ENCODE measurements around the gene CNGA3. TPM values are rescaled to one million over a fixed set of nuclear protein-coding genes. Genes with fewer than 3 reads are reported as not detected.

The CNGA3 gene
- total RNA-seq, 1 donor from 2014 or later = not detected

GRCh38 chr2:98389251-98389605 is 43.0 kb downstream of the CNGA3 start:
- Mint-ChIP-seq H3K4me1 (no peaks in the 10 kb centered on the region), H3K4me3 (no peak overlapping the region), H3K27ac (no peak overlapping the region), H3K9me3 (no peaks in the 10 kb centered on the region), H3K36me3 (ENCODE audit: low read depth) (no peaks in the 10 kb centered on the region), H3K27me3 (peaks cover 14% of the 10 kb centered on the region)
- intact Hi-C loops (cut with micrococcal nuclease) = loop anchor here (10.0 kb wide), 1 partner anchor 394 kb away; the partner anchor contains the start of gene TMEM131
- CTCF ChIA-PET = no interaction called here
- DNase-seq = no peak
- ATAC-seq (ENCODE audit: low read depth) = no peak
- POLR2A ChIA-PET = no interaction called here
- TF ChIP-seq, protein P1, sequence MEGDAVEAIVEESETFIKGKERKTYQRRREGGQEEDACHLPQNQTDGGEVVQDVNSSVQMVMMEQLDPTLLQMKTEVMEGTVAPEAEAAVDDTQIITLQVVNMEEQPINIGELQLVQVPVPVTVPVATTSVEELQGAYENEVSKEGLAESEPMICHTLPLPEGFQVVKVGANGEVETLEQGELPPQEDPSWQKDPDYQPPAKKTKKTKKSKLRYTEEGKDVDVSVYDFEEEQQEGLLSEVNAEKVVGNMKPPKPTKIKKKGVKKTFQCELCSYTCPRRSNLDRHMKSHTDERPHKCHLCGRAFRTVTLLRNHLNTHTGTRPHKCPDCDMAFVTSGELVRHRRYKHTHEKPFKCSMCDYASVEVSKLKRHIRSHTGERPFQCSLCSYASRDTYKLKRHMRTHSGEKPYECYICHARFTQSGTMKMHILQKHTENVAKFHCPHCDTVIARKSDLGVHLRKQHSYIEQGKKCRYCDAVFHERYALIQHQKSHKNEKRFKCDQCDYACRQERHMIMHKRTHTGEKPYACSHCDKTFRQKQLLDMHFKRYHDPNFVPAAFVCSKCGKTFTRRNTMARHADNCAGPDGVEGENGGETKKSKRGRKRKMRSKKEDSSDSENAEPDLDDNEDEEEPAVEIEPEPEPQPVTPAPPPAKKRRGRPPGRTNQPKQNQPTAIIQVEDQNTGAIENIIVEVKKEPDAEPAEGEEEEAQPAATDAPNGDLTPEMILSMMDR (IDR thresholded peaks at IDR 0.05) = no peak

DNA sequence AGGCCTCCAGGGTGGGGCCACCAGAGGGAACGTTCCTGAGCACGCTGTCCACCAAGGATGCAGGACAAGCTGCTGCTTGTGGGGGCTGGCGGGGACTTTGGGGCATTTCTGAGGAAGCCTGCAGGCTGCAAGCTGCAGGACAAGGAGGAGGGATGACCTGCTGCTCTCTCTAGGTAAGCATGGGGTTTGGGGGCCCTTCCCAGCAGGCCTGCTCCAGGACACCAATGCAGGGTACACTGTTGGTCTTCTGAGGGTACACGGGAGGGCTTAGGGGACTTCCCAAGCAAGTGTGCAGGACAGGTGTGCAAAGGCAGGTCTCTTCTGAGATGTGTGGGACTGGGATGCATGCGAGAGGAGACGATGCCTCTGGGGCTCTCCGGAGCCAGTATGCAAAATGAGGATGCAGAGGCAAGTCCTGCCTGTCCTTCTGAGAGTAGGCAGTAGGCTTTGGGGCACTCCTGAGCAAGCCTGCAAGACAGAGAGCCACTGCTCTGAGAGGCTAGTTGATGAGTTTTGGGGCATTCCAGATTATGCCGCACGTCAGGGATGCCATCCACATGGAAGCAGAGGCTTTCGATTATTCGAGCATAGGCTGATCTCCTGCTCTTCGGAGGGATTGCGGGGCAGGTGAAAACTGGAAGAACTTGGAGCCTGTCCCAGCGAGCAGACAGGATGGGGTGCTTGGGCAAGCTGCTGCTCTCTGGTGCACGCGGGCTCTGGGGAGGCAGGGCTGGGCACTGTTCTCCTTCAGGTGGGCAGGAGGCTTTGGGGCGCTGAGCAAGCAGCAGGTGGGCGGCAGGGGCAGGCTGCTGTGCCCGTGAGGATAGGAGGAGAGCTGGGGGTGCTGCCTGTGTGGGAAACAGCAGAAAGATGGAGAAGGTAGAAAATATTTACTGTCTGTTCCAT is 44.6 kb downstream of the CNGA3 start:
- H3K4me1 Mint-ChIP-seq = no peaks in the 10 kb centered on the region
- no peaks in the 10 kb centered on the region for H3K36me3 Mint-ChIP-seq (ENCODE audit: low read depth)
- TF ChIP-seq, protein P1 (IDR thresholded peaks at IDR 0.05) = no peak
- peaks cover 14% of the 10 kb centered on the region for H3K27me3 Mint-ChIP-seq
- CTCF ChIA-PET = no interaction called here
- ATAC-seq (ENCODE audit: low read depth) (no peak), DNase-seq (no peak)
- intact Hi-C loops (cut with micrococcal nuclease) = no loop called here
- no peak overlapping the region for H3K27ac Mint-ChIP-seq
- no peak overlapping the region for H3K4me3 Mint-ChIP-seq
- no peaks in the 10 kb centered on the region for H3K9me3 Mint-ChIP-seq
- POLR2A ChIA-PET = no interaction called here

DNA sequence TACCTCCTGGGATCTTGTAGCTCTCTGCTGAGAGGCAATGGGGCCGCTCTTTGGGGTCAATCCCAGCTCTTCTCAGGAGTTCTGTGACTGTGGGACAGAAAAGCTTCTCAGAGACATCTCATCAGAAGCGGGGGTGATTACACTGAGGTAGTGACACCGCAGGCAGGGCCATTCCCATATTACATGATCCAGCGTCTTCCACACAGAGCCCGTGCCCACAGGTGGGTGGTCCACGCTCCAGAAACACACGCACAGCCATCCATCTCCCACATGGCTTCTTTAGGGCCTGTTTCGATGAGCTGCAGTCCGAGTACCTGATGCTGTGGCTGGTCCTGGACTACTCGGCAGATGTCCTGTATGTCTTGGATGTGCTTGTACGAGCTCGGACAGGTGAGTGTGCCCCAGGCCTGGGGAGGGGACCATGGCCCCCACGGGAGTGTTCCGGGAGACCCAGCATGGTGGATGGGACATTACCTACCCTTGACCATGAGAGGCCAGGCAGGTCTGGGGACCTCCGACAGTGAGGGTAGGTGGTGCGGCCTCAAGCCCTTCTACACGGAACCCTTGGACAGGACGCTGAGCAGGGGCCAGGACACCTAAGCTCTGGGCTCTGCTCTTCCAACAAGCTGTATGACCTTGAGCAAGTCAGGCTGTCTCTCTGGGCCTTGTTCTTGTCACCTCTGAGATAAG is 45.5 kb downstream of the CNGA3 start:
- no peaks in the 10 kb centered on the region for H3K36me3 Mint-ChIP-seq (ENCODE audit: low read depth)

GRCh38 chr2:98393354-98393753 is 47.1 kb downstream of the CNGA3 start:
- no peak for ATAC-seq (ENCODE audit: low read depth)
- ChIA-PET CTCF (no interaction called here), POLR2A (no interaction called here)
- H3K27ac Mint-ChIP-seq = no peak overlapping the region
- H3K27me3 Mint-ChIP-seq = peaks cover 24% of the 10 kb centered on the region
- TF ChIP-seq, protein P1 (IDR thresholded peaks at IDR 0.05) = no peak
- H3K9me3 Mint-ChIP-seq = no peaks in the 10 kb centered on the region
- intact Hi-C loops (cut with micrococcal nuclease) = no loop called here
- H3K36me3 Mint-ChIP-seq (ENCODE audit: low read depth) = no peaks in the 10 kb centered on the region
- H3K4me3 Mint-ChIP-seq = no peak overlapping the region
- no peak for DNase-seq
- H3K4me1 Mint-ChIP-seq = no peaks in the 10 kb centered on the region

More for the DNA sequence above, 45.5 kb downstream of the CNGA3 start:
- ATAC-seq (ENCODE audit: low read depth) (no peak), DNase-seq (no peak)
- H3K27ac Mint-ChIP-seq = no peak overlapping the region
- CTCF ChIA-PET = no interaction called here
- no peaks in the 10 kb centered on the region for H3K4me1 Mint-ChIP-seq
- intact Hi-C loops (cut with micrococcal nuclease) = no loop called here
- POLR2A ChIA-PET = no interaction called here
- no peaks in the 10 kb centered on the region for H3K9me3 Mint-ChIP-seq
- TF ChIP-seq, protein P1 (IDR thresholded peaks at IDR 0.05) = no peak
- no peak overlapping the region for H3K4me3 Mint-ChIP-seq
- peaks cover 19% of the 10 kb centered on the region for H3K27me3 Mint-ChIP-seq

- H3K4me3 Mint-ChIP-seq = no peak overlapping the region
Measured at GRCh38 chr2:98394595-98395153, 48.4 kb downstream of the CNGA3 start.

More at GRCh38 chr2:98394595-98395153, 48.4 kb downstream of the CNGA3 start:
- POLR2A ChIA-PET = interaction anchor here (0.6 kb wide), 1 partner anchor 689 kb away, joined by 9 read pairs; no protein-coding TSS in a partner anchor
- Mint-ChIP-seq H3K27ac (no peak overlapping the region), H3K36me3 (ENCODE audit: low read depth) (no peaks in the 10 kb centered on the region), H3K9me3 (no peaks in the 10 kb centered on the region), H3K27me3 (peaks cover 32% of the 10 kb centered on the region), H3K4me1 (no peaks in the 10 kb centered on the region)
- DNase-seq (no peak), ATAC-seq (ENCODE audit: low read depth) (no peak)
- CTCF ChIA-PET = no interaction called here
- TF ChIP-seq, protein P1 (IDR thresholded peaks at IDR 0.05) = no peak
- intact Hi-C loops (cut with micrococcal nuclease) = no loop called here

All from activated B cell treated with CpG ODN at 0.5 μM for 24 hours (primary cell).